DND-41 (cell line): Measurements from ENCODE around the gene KIAA1755.

Experiments
- EZH2 ChIP-seq: IDR thresholded peaks from 3 replicates; pipeline ENCODE4 v1.6.1; 2012; ENCODE audit warnings: borderline replicate concordance, low read depth, mild to moderate bottlenecking, moderate library complexity, low read length, inconsistent platforms; ENCODE audit not compliant: severe bottlenecking
- TF ChIP-seq, protein P1 (sequence below): IDR thresholded peaks from 2 replicates; pipeline ENCODE4 v1.5.1; 2012; ENCODE audit warnings: borderline replicate concordance, low read length, moderate library complexity, mild to moderate bottlenecking; ENCODE audit not compliant: poor library complexity, severe bottlenecking; ENCODE audit errors: extremely low read depth

DNA sequence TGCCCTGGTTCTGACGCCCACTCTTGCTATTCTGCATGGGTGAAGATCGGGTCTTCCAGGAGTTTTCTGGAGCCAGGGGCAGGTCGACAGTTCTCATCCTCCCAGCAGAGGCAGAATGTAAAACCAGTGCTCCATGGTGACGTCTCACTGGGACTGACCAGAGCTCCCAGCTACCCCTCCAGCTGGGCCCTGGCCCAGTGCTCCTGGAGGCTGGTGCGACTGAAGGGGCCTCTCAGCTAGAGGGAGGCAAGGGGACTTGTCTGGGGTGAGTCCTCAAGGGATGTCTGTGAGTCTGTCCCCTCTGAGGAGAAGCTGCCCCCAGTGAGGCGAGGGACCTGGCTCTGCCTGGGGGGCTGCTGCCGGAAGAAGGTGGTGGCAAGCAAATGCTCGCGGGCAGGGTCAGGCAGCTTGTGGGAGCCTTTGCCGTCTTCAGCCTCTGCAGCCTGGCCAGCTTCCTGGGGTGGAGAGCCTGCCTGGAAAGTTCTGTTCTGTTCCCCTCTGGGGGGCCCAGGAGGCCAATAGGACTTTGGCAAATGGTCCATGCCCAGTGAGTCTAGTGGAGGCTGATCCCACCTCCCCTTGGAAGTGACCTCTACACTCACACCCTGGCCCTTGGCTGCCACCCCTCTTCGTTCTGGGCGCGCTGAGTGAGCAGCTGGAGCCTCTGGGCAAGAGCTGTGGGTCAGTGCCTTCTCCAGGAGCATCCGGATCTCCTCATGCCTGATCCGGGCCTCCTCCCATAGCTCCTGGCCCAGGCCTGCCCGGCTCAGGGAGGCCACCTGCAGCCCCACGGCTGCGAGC, 47.5 kb downstream of the KIAA1755 start:
- TF ChIP-seq, protein P1, sequence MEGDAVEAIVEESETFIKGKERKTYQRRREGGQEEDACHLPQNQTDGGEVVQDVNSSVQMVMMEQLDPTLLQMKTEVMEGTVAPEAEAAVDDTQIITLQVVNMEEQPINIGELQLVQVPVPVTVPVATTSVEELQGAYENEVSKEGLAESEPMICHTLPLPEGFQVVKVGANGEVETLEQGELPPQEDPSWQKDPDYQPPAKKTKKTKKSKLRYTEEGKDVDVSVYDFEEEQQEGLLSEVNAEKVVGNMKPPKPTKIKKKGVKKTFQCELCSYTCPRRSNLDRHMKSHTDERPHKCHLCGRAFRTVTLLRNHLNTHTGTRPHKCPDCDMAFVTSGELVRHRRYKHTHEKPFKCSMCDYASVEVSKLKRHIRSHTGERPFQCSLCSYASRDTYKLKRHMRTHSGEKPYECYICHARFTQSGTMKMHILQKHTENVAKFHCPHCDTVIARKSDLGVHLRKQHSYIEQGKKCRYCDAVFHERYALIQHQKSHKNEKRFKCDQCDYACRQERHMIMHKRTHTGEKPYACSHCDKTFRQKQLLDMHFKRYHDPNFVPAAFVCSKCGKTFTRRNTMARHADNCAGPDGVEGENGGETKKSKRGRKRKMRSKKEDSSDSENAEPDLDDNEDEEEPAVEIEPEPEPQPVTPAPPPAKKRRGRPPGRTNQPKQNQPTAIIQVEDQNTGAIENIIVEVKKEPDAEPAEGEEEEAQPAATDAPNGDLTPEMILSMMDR: no peak
- no peak for TF ChIP-seq EZH2
